Activated naive CD4-positive, alpha-beta T cell (primary cell): Measurements from ENCODE around the gene SLC6A4.
"Not testable (repeated sequence)": the region's sequence is repeated elsewhere in the genome, so short reads cannot be mapped to it uniquely, and the experiment has no call there.

Experiments used
- DNase-seq, 4 experiments: peaks; one replicate each; lab custom pipeline; 2025; lab: John Stamatoyannopoulos, UW

SLC6A4 gene

GRCh38 chr17:30219833-30220232 lies 15.7 kb downstream of the SLC6A4 start:
- no peak for DNase-seq

DNA sequence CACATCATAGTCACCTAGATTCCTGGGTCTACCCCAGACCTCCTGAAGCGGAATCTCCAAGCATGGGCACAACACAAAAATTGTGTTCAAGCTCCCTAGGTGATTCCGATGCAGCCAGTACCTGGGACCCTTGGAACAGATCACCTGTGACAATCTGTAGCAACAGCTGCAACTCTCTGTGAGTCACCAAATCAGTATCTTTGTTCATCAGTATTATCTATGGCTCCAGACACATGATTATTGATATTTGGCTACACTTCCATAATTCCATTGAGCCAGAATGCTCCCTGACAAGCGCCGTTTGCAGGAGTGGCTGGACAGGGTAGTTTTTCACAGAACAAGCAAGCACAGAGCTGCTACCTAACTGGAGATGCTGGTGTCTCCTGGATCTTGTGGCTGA lies 16.2 kb downstream of the SLC6A4 start:
- DNase-seq, result no peak

DNA sequence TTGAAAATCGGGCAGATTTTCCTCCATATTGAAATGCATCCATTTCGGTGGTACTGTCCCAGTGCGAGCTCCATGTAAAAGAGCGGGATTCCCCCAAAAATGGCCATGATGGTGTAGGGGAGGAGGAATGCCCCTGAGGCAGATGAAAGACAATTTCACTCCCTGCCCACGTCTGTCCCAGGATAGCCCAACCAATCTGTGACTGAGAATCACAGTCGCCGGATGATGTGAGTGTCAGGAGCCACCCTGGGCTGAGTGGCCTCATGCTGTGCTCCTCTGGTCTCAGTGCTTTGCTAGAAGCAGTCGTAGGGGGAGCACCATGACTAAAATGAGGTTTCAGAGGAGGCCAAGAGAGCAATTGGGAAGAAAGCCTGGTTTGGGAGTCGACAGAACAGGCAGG lies 16.7 kb downstream of the SLC6A4 start:
- DNase-seq, result no peak

DNA sequence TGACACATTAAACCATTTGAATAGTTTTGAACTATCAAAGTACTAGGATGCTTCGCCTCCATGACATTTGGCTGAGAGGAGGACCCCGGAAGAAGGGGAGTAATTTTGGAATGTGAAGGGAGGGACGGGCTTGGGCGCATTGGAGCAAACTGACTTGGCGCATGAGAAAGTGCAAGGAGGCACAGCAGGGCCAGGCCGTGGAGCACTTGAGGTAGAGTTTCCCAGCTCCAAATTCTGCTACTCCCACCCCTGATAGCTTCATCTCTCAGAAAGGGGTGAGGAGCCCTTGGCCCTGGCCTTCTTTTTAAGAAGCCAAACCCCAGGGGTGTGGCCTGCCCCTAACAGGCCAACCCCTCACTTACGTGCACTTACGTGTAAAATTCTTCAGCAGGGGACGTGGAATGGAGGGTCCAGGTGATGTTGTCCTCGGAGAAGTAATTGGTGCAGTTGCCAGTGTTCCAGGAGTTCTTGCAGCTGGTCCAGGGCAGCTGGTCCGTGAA lies 17.7 kb downstream of the SLC6A4 start:
- no peak for DNase-seq

DNA sequence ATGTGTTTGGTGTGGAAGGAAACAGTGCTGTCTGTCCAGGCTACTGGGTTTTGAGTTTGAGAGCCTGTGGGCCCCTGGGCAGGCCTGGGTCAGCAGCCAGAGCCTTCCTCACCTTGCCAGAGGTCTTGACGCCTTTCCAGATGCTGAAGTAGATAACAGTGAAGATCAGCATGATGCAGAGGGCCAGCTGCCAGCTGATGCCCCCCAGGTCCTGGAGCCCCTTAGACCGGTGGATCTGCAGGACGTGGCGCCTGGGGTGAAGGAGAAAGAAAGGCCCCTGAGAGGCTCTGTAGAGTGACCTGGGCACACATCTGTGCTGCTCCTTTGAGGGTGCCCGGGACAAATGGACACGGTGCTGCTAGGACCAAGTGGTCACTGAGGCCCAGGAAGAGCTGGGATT lies 18.4 kb downstream of the SLC6A4 start:
- DNase-seq, result no peak

DNA sequence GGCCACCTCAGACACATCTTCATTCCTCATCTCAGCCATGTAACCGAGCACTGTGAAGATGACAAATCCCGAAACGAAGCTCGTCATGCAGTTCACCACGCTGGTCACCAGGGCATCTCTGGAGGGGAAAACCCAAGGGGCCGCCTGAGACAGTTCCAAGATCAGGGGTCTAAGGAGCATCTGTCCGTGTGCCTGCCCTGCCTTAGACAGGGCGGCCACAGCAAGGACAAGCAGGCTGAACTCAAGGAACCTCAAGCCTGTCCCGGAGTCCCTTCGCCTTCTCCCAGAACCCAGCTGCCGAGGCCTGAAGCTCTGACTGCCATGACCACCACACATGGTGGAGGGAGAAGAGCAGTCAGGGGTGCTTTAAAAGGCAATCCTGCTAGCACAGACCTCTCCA lies 22.7 kb downstream of the SLC6A4 start:
- no peak for DNase-seq

DNA sequence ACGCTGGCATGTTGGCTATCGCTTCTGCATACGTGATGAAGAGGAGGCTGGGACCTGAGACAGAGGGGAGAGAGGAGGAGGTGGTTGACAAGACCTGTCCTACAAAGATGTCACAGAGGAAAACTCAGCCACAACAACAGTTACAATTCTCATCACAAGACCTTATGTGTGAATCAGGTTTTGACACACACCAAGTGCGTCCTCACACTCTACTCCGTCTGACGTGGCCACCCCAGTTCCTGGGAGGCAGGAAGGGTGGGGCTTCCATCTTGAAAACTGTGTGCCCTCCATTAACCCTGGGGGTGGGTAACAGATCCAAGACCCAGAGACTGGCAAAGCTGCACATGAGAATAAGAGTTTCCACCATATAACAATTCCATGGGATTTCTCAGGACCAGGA lies 24.1 kb downstream of the SLC6A4 start:
- DNase-seq, result no peak

- DNase-seq, result no peak
These were observed 24.6 kb downstream of the SLC6A4 start for GRCh38 chr17:30210901-30211300.

DNA sequence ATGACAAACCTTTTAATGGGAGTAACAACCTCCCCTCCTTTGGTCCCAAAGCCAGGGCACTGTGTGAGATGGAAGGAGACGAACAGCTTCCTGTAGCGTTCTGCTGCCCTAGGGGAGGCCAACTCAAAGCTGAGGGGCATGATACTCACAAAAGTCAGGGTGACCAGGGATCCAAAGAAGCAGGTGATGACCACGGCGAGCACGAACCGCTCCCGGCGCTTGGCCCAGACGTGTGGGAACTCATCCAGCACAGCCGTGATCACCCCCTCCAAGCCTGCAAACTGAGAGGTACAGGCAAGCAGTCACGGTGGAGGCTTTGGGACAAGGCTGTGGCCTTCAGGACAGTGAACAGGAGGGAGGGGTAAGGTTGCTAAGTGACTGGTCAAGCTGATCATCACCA lies 25.1 kb downstream of the SLC6A4 start:
- no peak for DNase-seq

DNA sequence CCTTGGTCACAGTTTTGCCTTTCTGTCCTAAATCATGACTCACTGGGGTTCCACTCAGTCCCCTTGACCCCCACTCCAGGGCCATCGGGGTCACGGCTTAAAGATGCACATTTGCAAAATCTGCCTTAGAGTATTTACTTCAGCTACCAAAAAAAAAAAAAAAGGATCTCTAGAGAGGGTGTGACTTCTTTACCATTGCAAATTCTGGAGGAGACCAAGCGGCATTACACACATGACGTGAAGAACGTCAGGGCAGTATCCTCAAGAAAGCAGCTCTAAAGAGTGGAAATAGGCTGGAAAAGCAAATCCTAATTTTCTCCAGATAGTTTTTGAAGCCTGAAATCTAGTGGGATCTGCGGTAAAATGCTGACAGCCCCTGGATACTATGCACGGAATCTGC lies 25.6 kb downstream of the SLC6A4 start:
- no peak for DNase-seq

- DNase-seq, result no peak
These were observed 27.3 kb downstream of the SLC6A4 start for GRCh38 chr17:30208214-30208613.

- no peak for DNase-seq
These were observed 27.8 kb downstream of the SLC6A4 start for GRCh38 chr17:30207655-30208054.

DNA sequence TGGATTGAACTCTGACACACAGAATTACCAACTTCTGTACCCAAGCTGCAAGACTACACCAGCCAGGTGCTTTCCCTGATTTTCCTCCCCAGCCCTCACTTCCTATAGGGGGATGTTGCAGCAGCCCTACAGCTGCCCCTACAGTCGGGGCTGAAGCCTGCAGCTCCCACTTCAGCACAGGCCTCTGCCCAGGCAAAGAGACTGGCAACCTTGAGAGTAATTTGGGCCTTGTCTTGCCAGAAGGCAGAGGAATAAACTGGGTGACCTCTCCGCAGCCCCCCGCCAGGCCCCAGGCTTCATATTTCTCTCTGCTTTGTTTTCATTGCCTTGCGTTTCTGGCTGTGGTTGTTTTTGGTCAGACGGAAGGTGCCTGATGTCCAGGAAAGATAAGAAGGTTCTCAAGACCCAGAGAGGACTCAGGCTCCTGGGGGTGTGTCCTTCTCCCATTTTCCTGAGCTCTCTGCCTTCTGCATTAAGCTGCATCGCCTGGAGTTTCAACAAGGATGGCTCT lies 32.0 kb downstream of the SLC6A4 start:
- DNase-seq, result no peak

DNA sequence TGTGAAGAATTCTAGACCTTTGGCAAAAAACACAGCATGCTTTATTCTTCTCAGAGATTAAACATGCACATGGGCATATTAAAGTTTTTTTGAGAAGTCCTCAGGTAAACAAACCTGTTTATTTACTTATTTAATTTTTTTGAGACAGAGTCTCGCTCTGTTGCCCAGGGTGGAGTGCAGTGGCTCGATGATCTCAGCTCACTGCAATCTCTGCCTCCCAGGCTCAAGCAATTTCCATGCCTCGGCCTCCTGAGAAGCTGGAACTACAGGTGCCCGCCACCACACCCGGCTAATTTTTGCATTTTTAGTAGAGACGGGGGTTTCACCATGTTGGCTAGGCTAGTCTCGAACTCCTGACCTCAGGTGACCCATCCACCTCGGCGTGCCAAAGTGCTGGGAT lies 34.8 kb downstream of the SLC6A4 start:
- not testable (repeated sequence) for DNase-seq

DNA sequence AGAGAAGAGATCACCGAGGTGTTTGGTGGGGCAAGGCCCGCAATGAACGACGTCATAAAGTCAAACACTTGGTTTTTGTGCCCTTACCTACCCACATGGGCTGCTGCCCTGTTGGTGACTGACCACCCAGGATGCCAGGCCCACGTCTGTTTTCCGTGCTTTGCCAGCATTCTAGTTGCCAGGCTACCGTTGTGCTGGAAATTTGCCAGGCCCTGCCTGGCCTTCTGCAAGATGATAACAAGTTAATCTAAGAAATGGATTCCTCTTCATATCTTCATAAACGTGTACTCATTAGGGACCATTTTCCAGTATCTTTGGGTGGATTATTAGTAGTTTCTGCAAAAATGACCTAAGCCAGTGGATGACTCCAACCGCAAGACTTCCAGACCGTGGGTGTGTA lies 35.4 kb downstream of the SLC6A4 start:
- no peak for DNase-seq

GRCh38 chr17:30199600-30199999 lies 35.9 kb downstream of the SLC6A4 start:
- DNase-seq, result no peak

DNA sequence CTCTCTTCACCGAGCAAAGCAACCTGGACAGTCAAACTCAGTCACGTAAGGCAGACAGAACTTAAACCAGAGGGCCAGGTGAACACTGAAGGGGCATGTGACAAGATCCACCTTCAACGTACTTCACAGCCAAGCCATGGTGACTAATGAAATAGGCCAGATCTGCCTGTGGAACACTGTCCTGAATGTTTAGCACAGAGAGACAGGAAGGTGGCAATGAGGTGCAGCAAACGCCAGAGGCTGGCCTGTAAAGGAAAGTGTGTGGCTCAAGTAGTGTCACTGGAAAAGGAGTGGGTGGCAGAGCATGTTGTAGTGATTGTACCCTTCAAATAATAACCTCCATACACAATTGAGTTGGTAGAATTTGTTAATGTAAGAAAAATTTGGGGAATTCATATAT lies 38.1 kb downstream of the SLC6A4 start:
- no peak for DNase-seq

DNA sequence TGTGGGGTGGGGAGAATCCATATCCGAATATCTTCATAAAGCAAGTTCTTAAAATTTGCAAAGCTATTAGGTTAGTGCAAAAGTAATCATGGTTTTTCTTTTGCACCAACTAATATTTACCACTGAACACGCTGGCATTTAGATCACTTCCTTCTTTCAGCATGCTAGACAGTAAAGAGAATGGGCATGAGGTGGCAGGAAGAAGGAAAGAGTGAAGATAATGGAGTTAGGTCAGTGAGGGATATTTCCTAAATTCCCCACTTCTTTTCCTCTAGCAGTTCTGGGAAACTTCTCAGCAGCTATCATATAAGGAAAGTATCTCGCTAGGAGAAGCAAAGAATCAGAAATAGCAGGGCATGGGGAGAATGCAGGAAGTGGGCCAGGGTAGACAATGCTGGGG lies 39.0 kb downstream of the SLC6A4 start:
- no peak for DNase-seq

GRCh38 chr17:30191072-30191471 lies 44.4 kb downstream of the SLC6A4 start:
- no peak for DNase-seq

DNA sequence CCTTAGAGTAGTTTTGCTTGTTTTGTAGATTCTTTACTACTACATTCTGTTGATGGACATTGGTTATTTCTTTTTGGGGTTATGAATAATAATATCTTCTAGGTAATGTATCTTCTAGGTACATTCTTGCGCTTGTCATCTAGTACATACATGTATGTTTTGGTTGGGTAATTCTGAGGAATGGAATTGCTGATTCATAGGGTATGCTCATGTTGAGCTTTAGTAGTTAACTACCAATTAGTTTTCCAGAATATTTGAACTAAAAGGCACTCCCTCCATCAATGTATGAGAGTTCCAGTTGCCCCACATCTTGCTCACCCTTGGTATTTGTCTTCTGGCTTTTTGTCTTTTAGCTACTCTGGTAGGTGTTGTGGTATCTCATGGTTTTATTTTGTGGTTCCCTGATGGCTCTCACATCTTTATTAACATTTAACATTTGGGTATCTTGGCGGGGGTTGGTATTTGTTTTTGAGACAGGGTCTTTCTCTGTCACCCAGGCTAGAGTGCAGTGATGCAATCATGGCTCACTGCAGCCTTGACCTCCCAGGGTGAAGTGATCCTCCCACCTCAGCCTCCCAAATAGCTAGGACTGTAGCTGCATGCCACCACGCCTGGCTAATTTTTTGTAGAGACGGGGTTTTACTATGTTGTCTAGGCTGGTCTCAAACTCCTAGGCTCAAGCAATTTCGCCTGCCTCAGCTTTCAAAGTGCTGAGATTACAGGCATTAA lies 47.1 kb downstream of the SLC6A4 start:
- DNase-seq, result no peak

DNA sequence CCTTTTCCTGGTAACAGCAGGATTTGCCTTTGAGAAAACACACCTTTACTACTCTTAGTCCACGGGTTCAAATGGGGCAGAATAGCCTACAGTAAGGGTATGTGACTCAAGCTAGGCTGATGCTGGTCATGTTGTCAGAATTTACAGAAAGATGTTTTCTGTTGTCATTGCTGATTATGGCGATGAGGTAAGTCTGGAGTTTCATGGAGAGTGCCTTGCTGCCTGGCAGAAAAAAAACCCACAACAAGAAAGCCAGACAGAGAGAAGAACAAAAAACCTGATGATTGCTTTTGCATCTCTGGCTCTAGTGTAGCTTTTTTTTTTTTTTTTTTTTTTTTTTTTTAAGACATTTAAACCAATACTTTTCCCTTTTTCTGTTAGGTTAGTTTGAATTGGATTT lies 47.9 kb downstream of the SLC6A4 start:
- no peak for DNase-seq

DNA sequence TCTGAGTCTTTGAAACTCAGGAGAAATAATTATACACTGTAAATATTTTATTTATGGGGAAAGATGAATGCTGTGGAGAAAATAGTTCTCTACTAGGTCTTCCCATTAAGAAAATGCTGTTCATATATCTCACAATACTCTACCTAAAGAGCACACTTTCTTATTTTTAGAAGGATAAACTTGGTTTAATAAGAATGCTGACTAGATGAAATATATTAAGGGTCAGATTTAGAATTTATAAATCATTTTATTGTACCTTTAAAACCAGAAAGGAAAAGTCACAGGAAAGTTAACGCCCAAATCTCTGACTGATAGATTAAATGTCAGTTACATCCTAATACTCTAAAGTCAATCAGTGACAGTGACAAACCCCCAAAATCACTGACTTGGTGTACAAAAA lies 48.7 kb downstream of the SLC6A4 start:
- no peak for DNase-seq

DNA sequence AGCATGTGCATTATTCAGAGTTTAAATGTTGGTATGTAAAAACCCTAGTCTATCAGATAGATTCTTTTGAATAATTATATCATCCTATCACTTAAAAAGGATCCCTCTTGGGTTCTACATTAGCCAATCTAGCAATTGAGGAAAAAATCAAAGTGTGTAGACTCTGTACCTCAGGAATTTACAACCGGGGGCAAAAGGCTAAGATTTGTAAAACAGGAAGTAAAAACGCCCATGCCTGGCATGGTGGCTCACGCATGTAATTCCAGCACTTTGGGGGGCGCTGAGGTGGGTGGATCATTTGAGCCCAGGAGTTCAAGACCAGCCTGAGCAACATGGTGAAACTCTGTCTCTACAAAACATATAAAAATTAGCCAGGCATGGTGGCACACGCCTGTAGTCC lies 58.6 kb downstream of the SLC6A4 start:
- no peak for DNase-seq

DNA sequence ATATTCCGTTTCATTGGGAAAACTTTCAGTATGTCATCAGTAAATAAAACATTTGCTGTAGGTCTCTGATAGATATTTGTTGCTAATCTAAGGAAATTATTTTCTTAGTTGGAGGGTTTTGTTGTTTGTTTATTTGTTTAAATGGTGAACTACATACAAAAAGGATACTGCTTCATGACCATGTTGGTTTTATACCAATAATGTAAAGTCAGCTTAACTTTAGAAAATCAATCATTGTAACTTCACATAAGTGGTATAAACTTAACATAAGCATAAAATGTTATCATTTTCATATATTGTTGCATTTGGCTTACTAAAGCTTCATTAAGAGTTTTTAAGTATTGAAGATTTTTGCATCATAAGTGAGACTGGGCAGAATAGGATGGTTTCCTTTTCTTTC lies 60.9 kb downstream of the SLC6A4 start:
- no peak for DNase-seq
